OCI-LY7 (cell line): ENCODE measurements around the gene ATP5MC2. TPM values are rescaled to one million over a fixed set of nuclear protein-coding genes. Genes with fewer than 3 reads are reported as not detected.
A peak's percentile ranks its signal among the peaks of the same experiment; 100 is the strongest.

Experiments
- Bru-seq: library from RNA; stranded (reverse); fragments of 400-500 nt; gene quantifications from one replicate; lab custom pipeline; 2021; lab: Mats Ljungman, UMichigan
- BruChase-seq, 2 experiments: library from RNA; stranded (reverse); fragments of 400-500 nt; gene quantifications; one replicate each; lab custom pipeline; 2021; lab: Mats Ljungman, UMichigan
- BruUV-seq: library from RNA; stranded (reverse); fragments of 400-500 nt; replicated peaks from 2 replicates; lab custom pipeline; 2021; lab: Mats Ljungman, UMichigan
- CTCF ChIA-PET: fragments of 300-600 bp; sonication (Branson Sonifier 250); formaldehyde crosslinking; loops from one replicate; lab custom pipeline; 2022; ENCODE audit warnings: antibody characterized with exemption; ENCODE audit not compliant: unreplicated experiment; lab: Charles Lee
- POLR2A ChIA-PET: fragments of 300-600 bp; sonication (Branson Sonifier 250); formaldehyde crosslinking; loops from one replicate; lab custom pipeline; 2022; ENCODE audit warnings: antibody characterized with exemption; lab: Charles Lee
- DNase-seq: peaks from one replicate; pipeline ENCODE4 v3.0.0-alpha.2; 2015; ENCODE audit warnings: low spot score
- H2AFZ ChIP-seq: fragments of 200-600 bp; sonication (generic), shearing (Covaris generic); 2 replicates; pipeline ENCODE4 v1.6.1; 2014; ENCODE audit warnings: mild to moderate bottlenecking, antibody characterized with exemption, low read length, moderate library complexity
- H3K27ac ChIP-seq: fragments of 200-600 bp; sonication (generic); 2 replicates; pipeline ENCODE4 v1.5.1; 2014; ENCODE audit warnings: mixed run types, low read depth, mild to moderate bottlenecking, moderate library complexity, low read length, inconsistent platforms; ENCODE audit not compliant: poor library complexity, severe bottlenecking
- H3K36me3 ChIP-seq: fragments of 200-600 bp; sonication (generic); 2 replicates; pipeline ENCODE4 v1.6.1; 2014; ENCODE audit warnings: mild to moderate bottlenecking, antibody characterized with exemption, low read length, moderate library complexity, mixed read lengths; ENCODE audit not compliant: insufficient read depth
- H3K4me1 ChIP-seq: fragments of 200-600 bp; sonication (generic); 2 replicates; pipeline ENCODE4 v1.5.1; 2014; ENCODE audit warnings: mild to moderate bottlenecking, low read length; ENCODE audit not compliant: insufficient read depth, poor library complexity, severe bottlenecking
- H3K4me2 ChIP-seq: fragments of 200-600 bp; sonication (generic); 2 replicates; pipeline ENCODE4 v1.6.1; 2014; ENCODE audit warnings: mild to moderate bottlenecking, low read length
- H3K4me3 ChIP-seq: fragments of 200-600 bp; sonication (generic); 2 replicates; pipeline ENCODE4 v1.5.1; 2014; ENCODE audit warnings: mild to moderate bottlenecking, low read depth, low read length; ENCODE audit not compliant: poor library complexity, severe bottlenecking
- H3K79me2 ChIP-seq: fragments of 200-600 bp; sonication (generic); 2 replicates; pipeline ENCODE4 v1.6.1; 2016; ENCODE audit warnings: low read depth, mild to moderate bottlenecking, low read length, moderate library complexity, mixed read lengths; ENCODE audit not compliant: insufficient read depth
- H3K9me2 ChIP-seq: fragments of 200-600 bp; sonication (generic); 2 replicates; pipeline ENCODE4 v1.6.1; 2016; ENCODE audit warnings: mild to moderate bottlenecking, low read length, mixed read lengths; ENCODE audit not compliant: insufficient read depth
- H3K9me3 ChIP-seq: fragments of 200-600 bp; sonication (generic); 2 replicates; pipeline ENCODE4 v1.6.1; 2014; ENCODE audit warnings: mild to moderate bottlenecking, mixed run types, low read length, mixed read lengths
- H4K20me1 ChIP-seq: fragments of 200-600 bp; sonication (generic); 2 replicates; pipeline ENCODE4 v1.6.1; 2014; ENCODE audit warnings: mild to moderate bottlenecking, antibody characterized with exemption, low read length, moderate library complexity, mixed read lengths; ENCODE audit not compliant: insufficient read depth
- CTCF ChIP-seq: fragments of 200-600 bp; sonication (generic); conservative IDR thresholded peaks from 2 replicates; pipeline ENCODE4 v1.5.1; 2014; ENCODE audit warnings: mild to moderate bottlenecking, antibody characterized with exemption, low read length, moderate library complexity, mixed read lengths
- EZH2phosphoT487 ChIP-seq: fragments of 200-600 bp; sonication (generic); IDR thresholded peaks from 2 replicates; pipeline ENCODE4 v1.6.1; 2018; ENCODE audit warnings: low read depth, borderline replicate concordance, mild to moderate bottlenecking, mixed run types, antibody characterized with exemption, low read length, moderate library complexity, mixed read lengths
- intact Hi-C: fragments of 100-400 bp; cut with micrococcal nuclease; formaldehyde crosslinking; loops from one replicate; pipeline ENCODE4 v1.10.0; 2022; ENCODE audit not compliant: unreplicated experiment
- long read RNA-seq: library from polyadenylated mRNA; stranded (forward); transcript quantifications from one replicate; pipeline ENCODE4 v2.0.0, GENCODE V29; 2022
- total RNA-seq, 2 experiments: library from RNA; depleted of rRNA in 1 of 2; stranded (reverse); fragments of >200 nt in 1 of 2; shearing (Covaris generic) in 1 of 2; gene quantifications; 2 replicates each; pipeline ENCODE4 v1.2.3, GENCODE V29; 2014 to 2022

ATP5MC2 gene
- 423 and 500 TPM in 2 replicates for total RNA-seq (2014; rRNA removed; shearing (Covaris generic))
- total RNA-seq (2022) = 374 and 417 TPM in 2 replicates
- percentile 92 among the genes with signal in this experiment for Bru-seq, nascent RNA
- percentile 91 among the genes with signal in this experiment for BruChase-seq, experiment 1, labeled RNA remaining after a 6-hour chase
- percentile 82 among the genes with signal in this experiment for BruChase-seq, experiment 2, labeled RNA remaining after a 2-hour chase
- long read RNA-seq, transcript ATP5MC2-202 (5 exons, 878 nt) = major isoform, 193 of 356 reads
- long read RNA-seq, transcript ATP5MC2-203 (4 exons, 1,976 nt) = minor isoform, 55 of 356 reads
- long read RNA-seq, partial matches to known transcripts = 2 of 356 reads
- long read RNA-seq, other reads (novel, unspliced or antisense) = 102 of 356 reads

DNA sequence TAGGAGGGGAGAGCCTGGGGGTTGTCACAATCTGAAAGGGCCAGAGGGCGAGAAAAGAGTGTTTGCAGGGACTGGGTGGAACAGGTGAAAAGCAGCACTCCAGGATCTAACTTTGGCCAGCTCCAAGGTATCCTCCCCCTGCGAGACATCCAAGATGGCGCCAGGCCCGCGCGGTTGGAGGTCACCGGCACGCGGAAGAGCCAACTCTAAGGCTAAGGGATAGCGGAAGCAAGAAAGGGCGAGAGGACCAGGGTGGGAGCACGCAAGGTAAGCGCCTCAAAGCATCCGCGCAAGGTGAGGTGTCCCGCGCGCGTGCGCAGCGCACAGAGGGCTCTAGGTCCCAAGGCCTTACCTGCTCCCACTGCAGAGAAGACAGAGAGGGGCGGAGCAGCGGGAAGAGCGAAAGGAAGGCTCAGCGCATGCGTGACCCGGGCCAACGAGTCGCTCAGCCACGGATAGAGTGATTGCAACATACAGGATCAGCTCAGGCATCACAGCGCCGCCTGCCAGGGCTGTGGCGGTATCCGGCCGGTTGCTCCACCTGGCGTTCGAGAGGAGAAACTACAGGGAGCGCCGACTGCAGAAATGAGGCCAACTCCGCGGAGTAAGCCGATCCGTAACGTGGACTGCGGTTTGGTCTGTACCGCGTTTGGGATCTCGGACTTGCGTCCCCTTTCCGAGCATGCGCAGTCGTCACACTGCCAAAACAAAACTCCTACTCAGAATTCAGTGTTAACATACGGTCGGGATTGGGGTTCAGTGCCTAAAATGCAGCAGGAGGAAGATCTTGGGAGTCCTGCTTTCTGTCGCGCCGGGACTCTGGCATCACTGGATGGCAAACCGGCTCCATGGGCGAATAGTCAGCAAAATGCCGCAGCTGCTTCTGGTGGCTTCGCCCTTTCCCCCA lies at the start of gene ATP5MC2:
ATP5MC2 (minus strand) TSS at position 383 of the 907 bp plus-strand sequence. CDS start 3,469 bp downstream, outside the sequence.
- CTCF ChIA-PET = interaction anchor here (0.6 to 1.4 kb wide), 4 partner anchors 50 to 342 kb away, joined by 3 to 5 read pairs (median 4); partner anchors contain the start of gene ATF7
- peak within 1 kb of the TSS; percentile 94 for H3K4me3 ChIP-seq

DNA sequence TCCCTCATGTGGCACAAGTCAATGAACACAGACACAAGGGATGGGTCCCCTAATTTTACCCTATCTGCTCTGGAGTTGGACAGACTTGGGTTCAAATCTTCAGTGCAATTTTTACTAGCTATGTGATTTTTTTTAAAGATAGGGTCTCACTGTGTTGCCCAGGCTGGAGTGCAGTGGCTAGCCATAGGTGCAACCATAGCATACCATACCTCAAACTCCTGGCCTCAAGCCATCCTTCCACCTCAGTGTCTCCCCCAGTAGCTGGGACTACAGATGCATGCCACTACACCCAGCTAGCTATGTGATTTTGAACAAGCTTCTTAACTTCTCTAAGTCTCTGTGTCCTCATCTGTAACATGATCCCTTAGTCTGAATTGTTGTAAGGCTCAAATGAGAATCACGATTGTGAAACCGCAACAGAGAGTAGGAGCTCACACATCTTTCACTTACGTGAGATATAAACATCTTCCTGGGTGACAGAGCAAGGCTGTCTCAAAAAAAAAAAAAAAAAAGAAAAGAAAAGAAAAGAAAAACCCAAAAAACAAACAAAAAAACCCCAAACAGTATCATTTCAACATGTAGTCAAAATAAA lies 46.7 kb upstream of the ATP5MC2 start:
- Histone ChIP-seq H3K27ac (no peak overlapping the region), H3K36me3 (no peaks in the 10 kb centered on the region), H3K4me3 (no peak overlapping the region), H3K4me1 (peaks cover 11% of the 10 kb centered on the region), H2AFZ (no peak overlapping the region), H3K4me2 (no peak overlapping the region), H4K20me1 (no peaks in the 10 kb centered on the region), H3K9me3 (no peaks in the 10 kb centered on the region), H3K9me2 (no peaks in the 10 kb centered on the region), H3K79me2 (no peaks in the 10 kb centered on the region)
- intact Hi-C loops = no loop called here
- POLR2A ChIA-PET = interaction anchor here (0.5 to 0.8 kb wide), 2 partner anchors 9 to 12 kb away, joined by 3 read pairs; no protein-coding TSS in a partner anchor
- no peak for TF ChIP-seq CTCF
- CTCF ChIA-PET = no interaction called here
- no TSS peak for BruUV-seq
- no peak for DNase-seq

More for the DNA sequence above, at the start of gene ATP5MC2:
- peak within 1 kb of the TSS; percentile 96 for H3K4me2 ChIP-seq
- H2AFZ ChIP-seq = peak within 1 kb of the TSS; percentile 98
- no peaks in the 10 kb centered on the region for H3K9me2 ChIP-seq
- TF ChIP-seq EZH2phosphoT487 (no peak), CTCF (peak; percentile 100)
- peak; percentile 98 for DNase-seq
- no peaks in the 10 kb centered on the region for H3K9me3 ChIP-seq
- POLR2A ChIA-PET = interaction anchor here (0.5 to 1.7 kb wide), 12 partner anchors 13 to 276 kb away, joined by 3 to 9 read pairs (median 4); partner anchors contain the start of genes CALCOCO1 and TARBP2
- intact Hi-C loops = loop anchor here (1.0 to 5.0 kb wide), 5 partner anchors 49 to 354 kb away; partner anchors contain the start of genes AAAS and ATF7
- no TSS peak for BruUV-seq
- peak within 1 kb of the TSS; percentile 77 for H3K27ac ChIP-seq
- no peaks in the 10 kb centered on the region for H4K20me1 ChIP-seq
- H3K4me1 ChIP-seq = peaks cover 23% of the 10 kb centered on the region
- peaks cover 38% of the 10 kb centered on the region for H3K36me3 ChIP-seq
- H3K79me2 ChIP-seq = peaks cover 27% of the 10 kb centered on the region
